ENCODE measurements around the gene MED27. TPM values are rescaled to one million over a fixed set of nuclear protein-coding genes. Genes with fewer than 3 reads are reported as not detected.
A peak's percentile ranks its signal among the peaks of the same experiment; 100 is the strongest.

MED27 gene
- total and polyA plus RNA-seq, 5 experiments from 2014 or later, result 14.3 to 43.4 (median 36.3) TPM

- ATAC-seq (no peak), DNase-seq (no peak)
- Mint-ChIP-seq H3K27ac (peak overlapping the region in 1 of 10 donors; percentile 27), H3K4me1 (peaks cover 36 to 60% (median 48%) of the 10 kb centered on the region in 4 donors), H3K4me3 (no peak overlapping the region), H3K9me3 (no peaks in the 10 kb centered on the region), H3K27me3 (no peaks in the 10 kb centered on the region), H3K36me3 (peaks cover 0 to 18% (median 0%) of the 10 kb centered on the region in 3 donors)
- POLR2A ChIA-PET, result no interaction called here
Observed at GRCh38 chr9:132036521-132036920, 43.1 kb downstream of the MED27 start.

- Mint-ChIP-seq H3K4me3 (no peak overlapping the region), H3K36me3 (peaks cover 0 to 10% (median 0%) of the 10 kb centered on the region in 3 donors), H3K9me3 (no peaks in the 10 kb centered on the region), H3K4me1 (peaks cover 37 to 62% (median 53%) of the 10 kb centered on the region in 4 donors), H3K27me3 (no peaks in the 10 kb centered on the region), H3K27ac (no peak overlapping the region)
- no peak for DNase-seq
- POLR2A ChIA-PET, result no interaction called here
- no peak for ATAC-seq
Observed at GRCh38 chr9:132035679-132036078, 44.0 kb downstream of the MED27 start.

GRCh38 chr9:132032238-132032950 is 47.3 kb downstream of the MED27 start:
- Mint-ChIP-seq H3K9me3 (no peaks in the 10 kb centered on the region), H3K27ac (peak overlapping the region in 4 of 10 donors; percentile 10 to 41 (median 24)), H3K4me1 (peaks cover 51 to 83% (median 64%) of the 10 kb centered on the region in 4 donors), H3K36me3 (peaks cover 0 to 4% (median 0%) of the 10 kb centered on the region in 3 donors), H3K4me3 (no peak overlapping the region), H3K27me3 (no peaks in the 10 kb centered on the region)
- POLR2A ChIA-PET, result no interaction called here
- no peak for DNase-seq
- ATAC-seq, result peak in 1 of 2 donors; percentile 38

GRCh38 chr9:132031467-132032237 is 48.0 kb downstream of the MED27 start:
- POLR2A ChIA-PET, result no interaction called here
- Mint-ChIP-seq H3K27ac (peak overlapping the region in 4 of 10 donors; percentile 14 to 86 (median 39)), H3K4me1 (peaks cover 49 to 79% (median 63%) of the 10 kb centered on the region in 4 donors), H3K4me3 (no peak overlapping the region), H3K9me3 (no peaks in the 10 kb centered on the region), H3K27me3 (no peaks in the 10 kb centered on the region), H3K36me3 (peaks cover 0 to 5% (median 0%) of the 10 kb centered on the region in 3 donors)
- ATAC-seq, result no peak
- no peak for DNase-seq

- Mint-ChIP-seq H3K4me3 (no peak overlapping the region), H3K4me1 (peaks cover 50 to 78% (median 61%) of the 10 kb centered on the region in 4 donors), H3K27me3 (no peaks in the 10 kb centered on the region), H3K27ac (peak overlapping the region in 3 of 10 donors; percentile 1 to 86 (median 9)), H3K9me3 (no peaks in the 10 kb centered on the region), H3K36me3 (peaks cover 0 to 7% (median 0%) of the 10 kb centered on the region in 3 donors)
- ATAC-seq (no peak), DNase-seq (no peak)
- POLR2A ChIA-PET, result no interaction called here
Observed at GRCh38 chr9:132030626-132031325, 48.9 kb downstream of the MED27 start.

GRCh38 chr9:132027752-132028663 is 51.7 kb downstream of the MED27 start:
- H3K4me1 Mint-ChIP-seq, result peaks cover 33 to 69% (median 47%) of the 10 kb centered on the region in 4 donors
- H3K4me3 Mint-ChIP-seq, result no peak overlapping the region
- H3K27me3 Mint-ChIP-seq, result no peaks in the 10 kb centered on the region
- DNase-seq, result no peak
- H3K9me3 Mint-ChIP-seq, result no peaks in the 10 kb centered on the region
- POLR2A ChIA-PET, result no interaction called here
- peak overlapping the region in 1 of 10 donors; percentile 27 for H3K27ac Mint-ChIP-seq
- H3K36me3 Mint-ChIP-seq, result peaks cover 0 to 8% (median 0%) of the 10 kb centered on the region in 3 donors
- ATAC-seq, result no peak

GRCh38 chr9:132026932-132027585 is 52.6 kb downstream of the MED27 start:
- peaks cover 26 to 70% (median 44%) of the 10 kb centered on the region in 4 donors for H3K4me1 Mint-ChIP-seq
- ATAC-seq (no peak), DNase-seq (no peak)
- no peaks in the 10 kb centered on the region for H3K27me3 Mint-ChIP-seq
- H3K27ac Mint-ChIP-seq, result no peak overlapping the region
- POLR2A ChIA-PET, result no interaction called here
- peaks cover 0 to 8% (median 0%) of the 10 kb centered on the region in 3 donors for H3K36me3 Mint-ChIP-seq
- H3K9me3 Mint-ChIP-seq, result no peaks in the 10 kb centered on the region
- no peak overlapping the region for H3K4me3 Mint-ChIP-seq

GRCh38 chr9:132025766-132026165 is 53.9 kb downstream of the MED27 start:
- H3K4me3 Mint-ChIP-seq, result no peak overlapping the region
- H3K9me3 Mint-ChIP-seq, result no peaks in the 10 kb centered on the region
- peaks cover 0 to 8% (median 0%) of the 10 kb centered on the region in 3 donors for H3K36me3 Mint-ChIP-seq
- H3K4me1 Mint-ChIP-seq, result peaks cover 17 to 76% (median 44%) of the 10 kb centered on the region in 4 donors
- POLR2A ChIA-PET, result no interaction called here
- no peak for ATAC-seq
- no peaks in the 10 kb centered on the region for H3K27me3 Mint-ChIP-seq
- no peak for DNase-seq
- peak overlapping the region in 1 of 10 donors; percentile 59 for H3K27ac Mint-ChIP-seq

GRCh38 chr9:132024589-132024988 is 55.1 kb downstream of the MED27 start:
- no peaks in the 10 kb centered on the region for H3K9me3 Mint-ChIP-seq
- DNase-seq (no peak), ATAC-seq (no peak)
- no peak overlapping the region for H3K27ac Mint-ChIP-seq
- H3K4me1 Mint-ChIP-seq, result peaks cover 10 to 72% (median 37%) of the 10 kb centered on the region in 4 donors
- no peaks in the 10 kb centered on the region for H3K27me3 Mint-ChIP-seq
- POLR2A ChIA-PET, result no interaction called here
- H3K36me3 Mint-ChIP-seq, result peaks cover 0 to 8% (median 0%) of the 10 kb centered on the region in 3 donors
- H3K4me3 Mint-ChIP-seq, result peak overlapping the region in 1 of 10 donors; percentile 8

GRCh38 chr9:132023419-132024180 is 56.1 kb downstream of the MED27 start:
- ATAC-seq, result no peak
- no peaks in the 10 kb centered on the region for H3K9me3 Mint-ChIP-seq
- no peak for DNase-seq
- H3K36me3 Mint-ChIP-seq, result peaks cover 0 to 8% (median 0%) of the 10 kb centered on the region in 3 donors
- no peaks in the 10 kb centered on the region for H3K27me3 Mint-ChIP-seq
- no peak overlapping the region for H3K4me3 Mint-ChIP-seq
- peak overlapping the region in 2 of 10 donors; percentile 0 to 75 for H3K27ac Mint-ChIP-seq
- H3K4me1 Mint-ChIP-seq, result peaks cover 6 to 67% (median 33%) of the 10 kb centered on the region in 4 donors
- POLR2A ChIA-PET, result no interaction called here

All from naive thymus-derived CD8-positive, alpha-beta T cell (primary cell).